GM19043 (cell line): ENCODE data around the gene MYOF.
"Not testable (repeated sequence)": the region's sequence is repeated elsewhere in the genome, so short reads cannot be mapped to it uniquely, and the experiment has no call there.

Experiments used
- ATAC-seq: cut with Tn5 transposase; IDR thresholded peaks from one replicate; pipeline ENCODE4 v1.9.1; 2021; ENCODE audit warnings: low read depth; ENCODE audit not compliant: unreplicated experiment

Gene MYOF

DNA sequence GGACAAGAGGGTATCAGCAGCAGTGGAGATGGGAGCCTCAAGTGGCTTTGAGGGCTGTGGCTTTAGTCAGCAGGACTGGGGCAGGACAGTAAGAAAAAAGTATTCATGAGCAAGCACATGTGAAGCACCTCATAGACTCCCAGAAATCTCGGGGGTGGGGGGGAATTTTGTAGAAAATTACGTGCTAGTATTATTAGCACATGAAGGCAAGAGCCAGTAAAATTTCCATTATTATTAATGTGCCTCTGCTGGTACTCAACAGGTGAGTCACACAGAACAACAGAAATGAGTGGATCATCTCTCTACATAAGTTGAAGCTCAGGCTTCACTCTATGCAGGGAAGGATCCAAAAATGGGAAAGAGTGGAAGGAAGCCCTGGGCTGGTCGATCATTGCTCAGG, 114.5 kb downstream of the MYOF start:
- no peak for ATAC-seq

DNA sequence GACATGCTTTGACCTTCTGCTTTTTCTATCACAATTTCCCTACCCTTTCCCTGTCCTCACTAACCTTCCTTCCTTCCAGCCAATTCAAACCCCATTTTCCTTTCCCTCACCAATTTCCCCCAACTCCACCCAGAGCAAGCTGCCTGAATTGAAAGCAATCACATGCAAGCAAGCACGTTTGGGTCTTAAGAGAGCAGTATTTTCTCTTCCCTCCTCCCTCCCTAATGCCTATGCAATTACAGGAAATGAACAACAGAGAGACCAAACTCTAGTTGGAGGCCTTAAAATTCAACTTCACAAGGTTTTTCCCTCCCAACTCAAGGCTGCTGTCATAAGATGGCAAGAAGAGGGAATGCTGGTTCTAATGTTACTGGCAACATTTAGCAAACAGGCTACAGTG, 117.2 kb downstream of the MYOF start:
- no peak for ATAC-seq

- no peak for ATAC-seq
Measured at GRCh38 chr10:93363891-93364648, 118.1 kb downstream of the MYOF start.

GRCh38 chr10:93358398-93358797, 123.7 kb downstream of the MYOF start:
- ATAC-seq: not testable (repeated sequence)

DNA sequence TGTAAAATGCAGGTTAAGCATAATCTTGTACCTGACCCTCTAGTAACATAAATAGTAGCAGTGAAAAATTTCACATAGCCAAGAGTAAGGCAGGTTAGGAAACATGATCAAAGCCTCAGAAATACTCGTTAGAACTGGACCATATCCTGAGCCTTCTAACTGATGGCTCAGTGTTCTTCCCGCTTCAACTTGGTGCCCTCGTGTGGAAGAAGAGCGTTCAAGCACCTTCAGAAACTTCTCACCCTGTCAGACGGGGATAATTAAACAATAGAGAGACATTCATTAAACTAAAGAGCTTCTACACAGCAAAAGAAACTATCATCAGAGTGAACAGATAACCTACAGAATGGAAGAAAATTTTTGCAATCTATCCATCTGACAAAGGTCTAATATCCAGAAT, 124.5 kb downstream of the MYOF start:
- no peak for ATAC-seq

DNA sequence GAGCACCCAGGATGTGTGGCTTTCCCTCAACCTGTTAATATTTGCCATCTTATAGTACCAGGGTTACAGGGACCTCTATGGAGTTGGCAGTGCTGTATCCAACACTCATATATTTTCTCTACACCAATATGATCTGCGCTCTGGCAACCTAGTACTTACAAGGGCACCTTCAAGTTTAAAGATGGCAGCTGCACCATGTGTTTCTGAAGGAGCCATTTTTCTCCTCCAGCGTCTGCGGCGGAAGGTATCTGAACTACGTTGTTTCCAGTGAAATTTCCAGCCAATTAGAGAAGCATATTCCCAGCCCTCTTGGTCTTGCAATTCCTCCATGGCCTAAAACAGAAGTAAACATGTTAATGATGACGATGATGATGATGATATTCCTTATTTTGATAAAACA, 125.6 kb downstream of the MYOF start:
- no peak for ATAC-seq

DNA sequence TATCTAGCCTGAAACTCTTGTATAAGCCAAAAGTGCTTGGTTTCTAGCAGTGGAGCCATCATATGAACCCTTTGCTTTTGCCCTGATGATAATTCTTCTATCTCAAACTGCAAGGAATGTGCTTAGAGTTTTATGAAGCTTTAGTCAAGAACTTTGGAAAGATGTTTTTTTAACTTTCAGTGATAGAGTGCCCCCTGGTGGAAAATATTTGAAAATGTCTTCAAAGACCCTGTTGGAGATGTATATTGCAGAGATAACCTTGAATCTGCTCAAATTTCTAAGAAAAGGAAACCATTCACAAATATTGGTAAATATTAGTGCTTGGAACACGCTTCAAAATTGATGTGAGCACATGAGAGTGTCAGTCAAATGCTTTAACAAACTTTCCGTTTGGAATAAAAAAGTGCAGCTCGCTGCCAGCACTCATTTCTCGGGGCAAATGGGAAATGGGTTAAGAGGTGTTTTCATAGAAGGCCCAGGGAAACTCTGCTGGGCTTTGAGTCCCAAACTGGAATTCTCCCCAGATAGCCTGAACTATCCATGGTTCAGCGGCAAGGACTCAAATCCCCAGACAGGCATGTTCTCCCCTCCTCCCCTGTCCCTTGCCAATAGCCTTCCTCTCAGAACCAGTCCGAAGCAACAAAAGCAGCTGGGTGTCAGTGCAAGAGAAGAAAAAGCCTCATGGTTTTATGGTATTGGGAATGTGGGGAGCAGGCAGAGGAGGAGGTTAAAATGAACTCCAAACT, 129.3 kb downstream of the MYOF start:
- ATAC-seq: no peak

DNA sequence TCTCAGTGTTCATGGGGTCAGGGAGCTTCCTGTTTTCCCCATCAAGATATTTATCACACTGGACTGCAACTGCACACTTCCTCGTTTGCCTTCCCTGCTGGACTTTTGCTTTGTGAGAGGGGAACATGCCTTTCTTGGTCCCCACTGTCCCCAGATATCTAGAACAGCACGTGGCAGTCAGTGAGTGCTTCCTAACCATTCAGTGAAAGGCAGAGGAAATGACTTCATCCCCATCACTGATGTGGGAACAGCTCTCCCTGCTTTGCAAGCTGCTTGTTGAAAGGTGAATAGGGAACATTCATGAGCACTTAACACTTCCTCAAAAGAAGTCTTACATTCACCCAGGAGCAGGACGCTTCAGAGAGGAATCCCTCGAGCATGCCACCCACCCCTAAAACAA, 135.4 kb downstream of the MYOF start:
- no peak for ATAC-seq

DNA sequence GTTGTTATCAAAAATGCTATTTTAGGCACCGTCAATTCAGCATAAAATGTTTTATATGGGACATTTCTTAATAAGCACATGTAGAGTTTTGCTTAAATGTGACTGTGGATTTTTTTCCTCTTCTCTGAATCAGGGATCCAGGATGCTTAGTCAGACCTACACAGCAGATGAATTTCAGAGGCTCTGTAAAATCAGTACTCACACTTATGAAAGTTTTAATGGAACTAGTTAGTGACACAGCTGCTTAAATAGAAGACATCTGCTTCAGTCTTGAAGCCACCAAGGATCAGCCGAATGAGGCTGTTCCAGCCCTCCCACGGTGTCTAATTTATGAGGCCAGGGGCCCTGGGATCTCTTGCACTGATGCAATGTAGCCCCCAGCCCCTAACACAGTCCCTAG, 136.0 kb downstream of the MYOF start:
- no peak for ATAC-seq

GRCh38 chr10:93344691-93345090, 137.4 kb downstream of the MYOF start:
- ATAC-seq: no peak

DNA sequence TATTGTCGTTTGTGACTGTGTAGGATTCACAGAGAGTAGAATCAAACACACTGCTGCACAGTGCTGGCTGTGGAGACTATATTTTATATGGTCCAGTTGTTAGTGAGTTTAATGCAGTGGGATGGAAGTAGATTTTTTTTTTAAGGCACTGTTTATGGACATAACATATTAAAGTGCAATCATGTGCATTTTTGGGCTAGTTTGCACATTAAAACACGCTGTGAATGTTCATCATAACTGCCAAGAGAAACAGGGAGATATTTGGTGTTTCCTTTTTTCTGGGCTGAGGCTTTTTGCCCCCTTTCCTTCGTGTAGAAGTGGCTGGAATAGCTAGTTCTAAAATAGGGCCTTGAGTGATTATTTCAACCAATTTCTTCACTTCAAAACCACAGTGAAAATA, 139.2 kb downstream of the MYOF start:
- no peak for ATAC-seq

- no peak for ATAC-seq
Measured at GRCh38 chr10:93342366-93342765, 139.8 kb downstream of the MYOF start.

DNA sequence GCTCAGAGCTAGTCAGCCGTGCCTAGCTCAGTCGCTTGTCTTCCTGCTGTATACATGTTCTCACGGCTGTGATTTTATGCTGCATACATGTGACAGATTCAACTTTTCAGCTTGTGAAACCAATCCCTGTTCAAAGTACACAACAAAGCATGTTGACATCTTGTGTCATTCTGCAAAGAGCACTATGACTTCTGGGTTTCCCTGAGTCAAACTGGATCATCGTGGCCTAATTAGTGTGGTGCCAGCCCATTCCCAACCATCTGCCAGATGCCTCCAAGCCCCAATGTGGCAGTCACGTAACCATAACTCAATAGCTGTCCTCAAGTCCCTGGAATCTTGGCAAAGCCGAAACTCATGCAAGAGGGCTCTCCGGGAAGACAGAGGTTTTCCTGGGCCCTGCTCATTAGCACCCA, 144.8 kb downstream of the MYOF start:
- no peak for ATAC-seq

DNA sequence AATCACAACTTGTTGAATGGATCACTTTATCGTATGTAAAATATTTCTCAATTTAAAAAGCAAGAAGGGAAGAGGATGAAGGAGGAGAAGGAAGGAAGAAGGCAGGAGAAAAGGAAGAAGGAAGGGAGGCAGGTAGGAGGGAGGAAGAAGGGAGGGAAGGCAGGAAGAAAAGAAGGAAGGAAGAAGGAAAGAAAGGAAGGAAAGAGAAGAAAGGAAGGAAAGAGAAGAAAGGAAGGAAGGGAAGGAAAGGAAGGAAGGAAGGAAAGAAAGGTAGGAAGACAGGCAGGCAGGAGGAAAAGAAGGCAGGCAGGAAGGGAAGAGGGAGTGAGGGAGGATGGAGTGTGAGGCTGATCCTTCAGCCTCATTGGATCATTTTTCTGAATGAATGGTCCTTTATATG, 145.5 kb downstream of the MYOF start:
- ATAC-seq: no peak

- ATAC-seq: no peak
Measured at GRCh38 chr10:93336110-93336509, 146.0 kb downstream of the MYOF start.

- no peak for ATAC-seq
Measured at GRCh38 chr10:93334901-93335327, 147.2 kb downstream of the MYOF start.

- no peak for ATAC-seq
Measured at GRCh38 chr10:93334181-93334580, 148.0 kb downstream of the MYOF start.

- ATAC-seq: no peak
Measured at GRCh38 chr10:93333278-93333978, 148.7 kb downstream of the MYOF start.

GRCh38 chr10:93330824-93331223, 151.3 kb downstream of the MYOF start:
- no peak for ATAC-seq

- ATAC-seq: no peak
Measured at GRCh38 chr10:93319896-93320295, 162.2 kb downstream of the MYOF start.

DNA sequence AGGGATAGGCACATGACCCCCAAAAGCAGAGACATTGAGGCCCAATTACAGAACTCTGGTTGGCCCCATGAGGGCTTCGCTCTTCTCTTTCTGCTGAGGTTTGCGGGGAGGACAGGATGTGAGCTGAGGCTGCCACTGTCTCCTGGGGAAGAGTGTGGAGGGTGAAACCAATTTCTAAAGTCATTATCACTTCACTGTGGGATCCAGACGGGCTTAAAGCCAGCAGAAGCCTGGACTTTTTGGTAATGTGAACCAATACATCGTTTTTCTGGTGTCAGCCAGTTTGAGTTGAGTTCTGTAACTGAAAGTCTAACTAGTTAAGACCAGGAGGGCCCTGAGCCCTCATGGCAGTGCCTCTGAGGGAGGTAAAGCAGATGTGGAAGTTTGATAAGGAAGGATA, 163.0 kb downstream of the MYOF start:
- no peak for ATAC-seq

DNA sequence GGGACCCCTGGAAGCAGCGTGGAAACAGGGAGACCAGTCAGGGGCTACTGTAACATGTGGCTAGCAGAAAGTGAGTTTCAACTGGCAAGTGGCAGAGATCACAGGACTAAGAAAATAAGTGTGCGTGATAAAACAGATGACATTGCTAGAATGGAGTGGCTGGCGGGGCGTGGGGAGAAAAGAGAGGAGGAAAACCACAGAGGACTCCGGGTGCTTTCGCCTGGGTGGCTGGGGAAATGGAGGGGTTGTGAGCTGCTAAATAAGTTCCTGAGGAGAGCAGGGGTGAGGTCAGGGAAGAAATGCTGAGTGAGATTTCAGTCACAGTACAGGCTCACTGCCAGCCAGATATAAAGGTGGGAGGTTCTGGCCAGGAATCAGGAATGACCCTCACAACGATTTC, 166.9 kb downstream of the MYOF start:
- no peak for ATAC-seq
